HG02623 (cell line): ENCODE measurements around the gene INPP5A.
"Not testable (repeated sequence)": the region's sequence is repeated elsewhere in the genome, so short reads cannot be mapped to it uniquely, and the experiment has no call there.

Experiments
- ATAC-seq: cut with Tn5 transposase; IDR thresholded peaks from one replicate; pipeline ENCODE4 v1.9.1; 2021; ENCODE audit warnings: moderate library complexity; ENCODE audit not compliant: unreplicated experiment

INPP5A gene

DNA sequence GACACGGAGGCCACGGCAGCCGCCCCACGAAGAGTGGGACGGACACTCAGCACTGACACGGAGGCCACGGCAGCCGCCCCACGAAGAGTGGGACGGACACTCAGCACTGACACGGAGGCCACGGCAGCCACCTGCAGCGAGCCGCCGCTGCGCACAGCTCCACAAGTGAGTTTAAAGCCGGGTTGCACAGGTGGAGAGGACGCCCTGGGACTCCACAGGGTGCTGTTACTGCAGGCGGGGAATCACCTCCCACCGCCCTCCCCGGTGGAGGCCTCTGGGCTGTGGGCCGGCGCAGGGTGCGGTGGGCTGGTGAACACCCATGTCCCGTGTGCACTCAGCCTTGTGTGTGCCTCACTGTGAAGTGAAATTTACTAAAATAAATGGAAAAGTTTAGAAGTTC lies 235.2 kb downstream of the INPP5A start:
- not testable (repeated sequence) for ATAC-seq

GRCh38 chr10:132774181-132774901 lies 236.8 kb downstream of the INPP5A start:
- ATAC-seq = no peak

DNA sequence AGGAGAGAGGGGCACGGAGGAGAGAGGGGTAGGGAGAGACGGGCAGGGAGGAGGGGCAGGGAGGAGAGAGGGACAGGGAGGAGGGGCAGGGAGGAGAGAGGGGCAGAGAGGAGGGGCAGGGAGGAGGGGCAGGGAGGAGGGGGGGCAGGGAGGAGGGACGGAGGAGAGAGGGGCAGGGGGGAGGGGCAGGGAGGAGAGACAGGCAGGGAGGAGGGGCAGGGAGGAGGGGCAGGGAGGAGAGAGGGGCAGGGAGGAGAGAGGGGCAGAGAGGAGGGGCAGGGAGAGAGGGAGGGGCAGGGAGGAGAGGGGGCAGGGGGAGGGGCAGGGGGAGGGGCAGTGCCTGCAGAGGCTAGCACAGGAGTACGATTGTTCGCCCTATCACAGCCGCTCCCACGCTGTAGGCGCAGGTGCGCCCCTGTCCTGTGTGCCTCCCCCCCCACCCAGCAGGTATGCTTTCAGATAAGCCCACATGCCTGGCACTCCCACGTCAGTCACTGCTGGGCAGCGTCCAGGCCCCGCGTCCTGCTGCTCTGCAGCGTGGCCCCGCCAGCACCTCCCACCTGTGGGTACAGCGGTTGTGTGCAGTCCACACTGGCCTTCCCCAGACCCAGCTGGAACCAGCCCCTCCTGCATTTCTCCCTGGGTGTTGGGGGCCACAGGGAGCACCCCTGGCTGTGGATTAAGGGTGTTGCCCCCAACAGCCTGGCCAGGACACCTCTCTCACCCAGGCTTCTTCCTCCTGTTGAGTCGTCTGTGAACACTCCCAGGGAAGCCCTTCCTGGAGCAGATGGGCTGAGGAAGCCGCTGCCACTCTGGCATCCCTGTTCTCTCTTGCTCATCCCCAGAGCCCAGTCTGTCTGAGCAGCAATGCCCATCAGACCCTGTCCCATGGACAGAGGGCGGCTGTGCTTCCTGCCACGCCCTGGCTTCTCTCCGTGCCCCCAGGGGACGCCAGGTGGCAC lies 237.6 kb downstream of the INPP5A start:
- no peak for ATAC-seq

DNA sequence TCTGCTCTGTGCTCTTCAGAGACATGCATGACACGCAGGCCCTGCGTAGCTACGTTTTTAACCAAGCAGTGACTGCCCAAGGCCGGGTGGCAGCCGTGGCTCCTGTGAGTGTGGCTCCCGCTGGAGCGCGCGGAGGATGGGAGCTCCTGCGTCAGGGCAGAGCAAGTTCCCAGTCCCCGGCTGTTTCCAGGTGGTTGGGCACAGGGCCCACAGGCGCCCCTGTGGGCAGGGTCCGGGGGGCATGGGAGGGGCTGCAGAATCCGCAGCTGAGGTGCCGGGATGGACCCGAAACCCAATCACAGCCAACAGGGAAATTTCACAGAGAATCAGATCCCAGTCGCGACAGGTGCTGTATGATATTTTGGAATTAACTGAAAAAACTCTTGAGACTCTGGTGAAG lies 238.6 kb downstream of the INPP5A start:
- no peak for ATAC-seq

GRCh38 chr10:132776821-132777220 lies 239.2 kb downstream of the INPP5A start:
- no peak for ATAC-seq

GRCh38 chr10:132777441-132777840 lies 239.9 kb downstream of the INPP5A start:
- no peak for ATAC-seq

DNA sequence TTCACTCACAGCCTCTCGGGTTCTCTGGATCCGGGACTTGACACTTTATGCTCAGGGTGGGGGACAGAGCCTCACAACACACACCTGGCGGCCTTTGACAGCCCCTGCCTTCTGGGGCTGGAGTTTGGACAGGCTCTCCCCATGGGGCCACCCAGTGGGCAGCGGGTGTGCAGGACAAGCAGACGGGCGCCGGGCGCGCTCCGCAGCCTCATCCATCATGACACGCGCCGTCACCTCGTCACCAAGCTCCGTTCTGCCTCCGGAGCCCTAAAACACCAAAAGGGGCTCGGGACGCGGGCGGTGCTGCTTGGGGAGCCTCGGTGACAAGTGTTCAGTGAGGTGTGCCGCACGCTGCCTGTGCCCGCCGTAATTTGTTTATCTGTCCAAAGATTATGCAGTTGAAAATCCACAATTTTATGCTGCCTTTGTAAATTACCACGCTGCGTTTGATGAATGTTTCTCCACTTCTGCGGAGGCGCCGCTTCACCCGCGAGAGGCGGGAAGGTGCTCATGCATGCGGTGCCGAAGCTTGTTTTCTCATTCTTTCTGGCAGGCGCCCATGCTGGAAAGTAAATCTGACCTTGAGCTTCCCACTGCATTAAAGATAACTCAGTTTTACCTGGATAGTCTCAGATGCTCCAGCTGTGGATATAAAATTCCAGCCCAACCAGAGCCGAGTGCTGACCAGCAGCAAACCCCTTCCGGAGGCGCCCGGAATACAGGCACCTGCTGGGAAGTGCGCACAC lies 242.1 kb downstream of the INPP5A start:
- no peak for ATAC-seq

DNA sequence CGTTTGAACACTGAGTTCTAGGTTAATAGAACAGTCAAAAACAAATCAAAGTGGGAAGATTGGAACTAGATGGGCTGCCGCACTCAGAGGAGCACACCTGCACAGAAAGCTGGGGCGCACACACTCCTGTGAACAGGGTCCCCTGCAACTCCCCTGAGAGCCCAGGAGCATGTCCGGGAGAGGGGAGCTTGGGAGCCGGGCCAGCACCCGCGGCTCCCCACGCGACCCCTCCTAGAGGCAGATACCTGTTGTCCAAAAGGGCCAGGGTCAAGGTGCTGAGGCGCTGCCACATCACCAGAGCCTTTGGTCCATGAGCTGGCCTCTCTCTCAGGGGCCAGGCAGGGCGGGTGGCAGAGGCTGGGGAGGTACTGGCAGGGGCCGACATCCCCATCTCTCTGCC lies 242.8 kb downstream of the INPP5A start:
- no peak for ATAC-seq

GRCh38 chr10:132781556-132781955 lies 244.0 kb downstream of the INPP5A start:
- no peak for ATAC-seq

GRCh38 chr10:132783165-132783939 lies 245.8 kb downstream of the INPP5A start:
- no peak for ATAC-seq

DNA sequence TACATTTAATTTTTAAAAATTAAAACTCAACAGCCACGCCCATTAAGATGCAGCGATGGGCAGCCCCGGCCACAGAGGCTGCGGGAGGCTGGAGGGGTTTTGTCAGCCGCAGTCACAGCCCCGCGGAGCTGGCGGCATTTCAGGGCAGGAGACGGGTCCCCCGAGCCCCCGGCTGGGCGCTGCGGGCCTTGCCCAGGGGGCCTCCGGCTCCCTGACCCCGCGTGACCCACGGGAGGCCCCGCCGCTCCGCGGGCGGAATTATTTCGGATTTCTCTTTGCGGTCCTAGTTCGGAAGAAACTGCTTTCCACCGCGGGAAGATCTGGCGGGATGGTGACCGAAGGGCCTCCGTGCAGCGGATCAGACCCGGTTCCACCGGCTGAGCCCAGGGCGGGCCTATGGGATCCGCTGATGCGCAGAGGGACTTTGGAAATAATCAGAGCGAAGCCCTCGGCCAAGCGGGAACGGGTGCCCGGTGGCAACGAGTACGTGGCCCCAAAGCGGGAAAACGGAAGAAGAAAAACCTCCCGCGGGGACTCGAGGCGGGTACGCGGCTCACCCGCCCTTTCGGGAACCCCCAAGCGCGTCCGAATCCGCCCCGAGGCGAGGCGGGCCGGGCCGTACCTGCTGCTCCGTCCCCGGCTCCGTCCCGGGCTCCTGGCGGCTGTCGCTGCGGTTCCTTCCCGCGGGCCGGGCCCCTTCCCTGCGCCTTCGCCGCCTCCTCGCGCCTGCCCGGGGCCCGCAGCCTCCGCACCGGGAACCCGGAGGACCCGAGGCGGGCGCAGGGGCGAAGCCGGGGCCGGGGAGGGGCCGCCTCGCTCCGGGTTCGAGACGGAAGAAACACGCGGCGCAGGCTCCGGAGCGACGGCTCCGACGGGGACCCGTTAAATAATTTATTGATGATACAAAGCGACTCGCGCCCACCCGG lies 246.6 kb downstream of the INPP5A start:
- no peak for ATAC-seq

GRCh38 chr10:132784866-132785722 lies 247.5 kb downstream of the INPP5A start:
- ATAC-seq = no peak

DNA sequence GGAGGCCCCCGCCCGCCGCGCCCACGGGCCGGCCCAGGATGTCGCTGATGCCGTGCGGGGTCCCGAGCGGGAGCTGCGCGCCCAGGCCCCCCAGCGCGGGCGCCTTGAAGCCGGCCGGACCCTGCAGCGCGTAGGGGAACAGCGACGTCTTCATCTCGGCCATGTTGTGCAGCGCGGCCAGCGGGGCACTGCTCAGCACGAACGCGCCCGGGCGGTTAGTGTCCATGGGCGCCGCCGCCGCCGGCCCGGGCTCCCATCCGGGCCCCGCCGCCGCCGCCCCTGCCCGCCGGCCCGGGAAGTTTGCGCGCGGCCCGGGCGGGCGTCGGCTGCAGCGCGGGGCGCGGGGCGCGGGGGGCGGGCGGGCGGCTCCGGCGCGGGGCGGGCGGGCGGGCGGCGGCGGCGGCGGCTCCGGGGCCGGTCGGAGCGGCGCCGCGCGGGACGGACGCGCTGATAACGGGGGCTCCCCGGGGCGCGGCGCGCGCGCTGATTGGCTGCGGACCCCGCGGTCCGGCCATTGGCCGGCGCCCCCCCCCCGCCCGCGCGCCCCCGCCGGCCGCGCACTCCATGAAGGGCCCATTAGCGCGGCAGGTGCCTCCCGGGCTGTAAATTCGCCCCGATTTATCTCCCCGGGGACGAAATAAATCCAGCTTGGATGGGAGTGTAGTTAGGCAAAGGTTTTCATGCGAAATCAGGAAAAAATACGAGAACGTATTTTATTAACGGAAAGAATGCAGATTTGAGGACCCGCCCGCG lies 248.3 kb downstream of the INPP5A start, which contains the start of gene NKX6-2:
TSS of gene NKX6-2 (minus strand) at position 425 of the 753 bp plus-strand sequence. CDS start at position 226, 199 bp downstream.
- ATAC-seq = no peak

- ATAC-seq = no peak
Measured at GRCh38 chr10:132786476-132786883, 248.9 kb downstream of the INPP5A start.

DNA sequence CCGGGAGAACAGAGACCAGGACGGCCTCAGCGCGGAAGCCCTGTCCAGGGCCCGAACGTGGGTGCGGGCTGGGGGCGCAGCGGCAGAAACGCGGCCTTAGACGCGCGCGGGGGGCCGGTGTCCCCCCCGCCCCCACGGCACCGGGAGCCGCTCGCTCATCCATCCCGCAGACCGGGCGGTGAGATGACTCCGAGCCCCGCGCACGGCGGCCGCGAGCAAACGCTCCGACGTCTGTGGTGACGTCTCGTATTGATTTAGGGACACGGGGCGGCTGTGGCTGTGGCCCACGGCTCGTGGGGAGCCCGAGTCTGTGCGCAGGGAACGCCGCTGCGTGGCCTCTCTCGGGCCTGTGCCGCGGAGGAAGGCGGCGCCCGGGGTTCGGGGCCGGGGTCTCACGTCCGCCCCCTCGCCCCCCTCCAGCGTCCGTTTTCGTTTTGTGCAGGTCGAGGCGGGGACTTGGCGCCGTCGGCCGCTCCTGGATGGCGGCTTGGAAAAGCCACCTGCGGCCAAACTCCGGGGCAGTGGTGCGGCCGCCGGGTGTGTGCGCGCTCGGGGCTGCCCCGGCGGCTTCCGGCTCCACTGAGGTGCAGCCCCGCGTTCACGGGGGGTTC lies 249.4 kb downstream of the INPP5A start:
- ATAC-seq = no peak

- no peak for ATAC-seq
Measured at GRCh38 chr10:132787495-132788179, 250.1 kb downstream of the INPP5A start.
